HL-60/S4 treated with phorbol 12-myristate 13-acetate at 8.2 ng/mL for 4 days and 3 days (cell line): ENCODE results near the gene GABRA4.

Source experiments
- in situ Hi-C: fragments of 300-500 bp; cut with MboI; formaldehyde crosslinking; loops from 2 replicates; pipeline ENCODE4 v1.15.0; 2022; ENCODE audit warnings: low sequenced_read_pairs

GABRA4 gene

GRCh38 chr4:46993075-46994006 is at the start of gene GABRA4:
TSS of gene GABRA4 (minus strand) at chr4:46993581. CDS start at chr4:46993424, 157 bp downstream.
- in situ Hi-C loops = no loop called here

- in situ Hi-C loops = no loop called here
Observed at GRCh38 chr4:47040828-47041227, 47.4 kb upstream of the GABRA4 start.

GRCh38 chr4:47038263-47038662 is 44.9 kb upstream of the GABRA4 start:
- in situ Hi-C loops = no loop called here

- in situ Hi-C loops = no loop called here
Observed at GRCh38 chr4:47032405-47033106, 39.2 kb upstream of the GABRA4 start.

- in situ Hi-C loops = no loop called here
Observed at GRCh38 chr4:47031751-47032404, 38.5 kb upstream of the GABRA4 start.

- in situ Hi-C loops = no loop called here
Observed at GRCh38 chr4:47031011-47031678, 37.8 kb upstream of the GABRA4 start, which contains the start of gene GABRB1. TSS of gene GABRB1 (plus strand) at chr4:47031567.

GRCh38 chr4:47017494-47017893 is 24.1 kb upstream of the GABRA4 start:
- in situ Hi-C loops = no loop called here

GRCh38 chr4:47017081-47017480 is 23.7 kb upstream of the GABRA4 start:
- in situ Hi-C loops = no loop called here

GRCh38 chr4:47013373-47013772 is 20.0 kb upstream of the GABRA4 start:
- in situ Hi-C loops = no loop called here

GRCh38 chr4:47012676-47013075 is 19.3 kb upstream of the GABRA4 start:
- in situ Hi-C loops = no loop called here

GRCh38 chr4:47010912-47011446 is 17.6 kb upstream of the GABRA4 start:
- in situ Hi-C loops = no loop called here

- in situ Hi-C loops = no loop called here
Observed at GRCh38 chr4:47010347-47010911, 17.0 kb upstream of the GABRA4 start.

- in situ Hi-C loops = no loop called here
Observed at GRCh38 chr4:47002580-47002979, 9.2 kb upstream of the GABRA4 start.

GRCh38 chr4:47000406-47000805 is 7.0 kb upstream of the GABRA4 start:
- in situ Hi-C loops = no loop called here

GRCh38 chr4:46999566-46999965 is 6.2 kb upstream of the GABRA4 start:
- in situ Hi-C loops = no loop called here

GRCh38 chr4:46994007-46994405 is 625 bp upstream of the GABRA4 start:
- in situ Hi-C loops = no loop called here

GRCh38 chr4:46992338-46992737 is 1.0 kb downstream of the GABRA4 start:
- in situ Hi-C loops = no loop called here

GRCh38 chr4:46986922-46987638 is 6.3 kb downstream of the GABRA4 start:
- in situ Hi-C loops = no loop called here

GRCh38 chr4:46984781-46985180 is 8.6 kb downstream of the GABRA4 start:
- in situ Hi-C loops = no loop called here

- in situ Hi-C loops = no loop called here
Observed at GRCh38 chr4:46980851-46981250, 12.5 kb downstream of the GABRA4 start.
